Upper lobe of left lung (tissue), 6 donors: ENCODE results near the gene SULF2. TPM values are rescaled to one million over a fixed set of nuclear protein-coding genes. Genes with fewer than 3 reads are reported as not detected.
A peak's percentile ranks its signal among the peaks of the same experiment; 100 is the strongest.

Experiments
- ATAC-seq, 2 donors: fragments of 200-7000 bp; cut with Tn5 transposase; one replicate each; pipeline ENCODE4 v1.9.1; 2022; ENCODE audit warnings: mild to moderate bottlenecking in 2 of 2, moderate library complexity in 2 of 2; ENCODE audit not compliant: low FRiP score in 2 of 2
- DNase-seq, 2 donors: peaks; one replicate each; pipeline ENCODE4 v3.0.0-alpha.2; 2019 to 2020
- H3K27ac ChIP-seq, 4 donors: fragments of 200-600 bp; sonication (generic); one replicate each; pipeline ENCODE4 v1.5.1; 2016 to 2019
- H3K27me3 ChIP-seq, 4 donors: fragments of 200-600 bp; sonication (generic); one replicate each; pipeline ENCODE4 v1.5.1; 2017 to 2019
- H3K36me3 ChIP-seq, 4 donors: fragments of 200-600 bp; sonication (generic); one replicate each; pipeline ENCODE4 v1.5.1; 2016 to 2019
- H3K4me1 ChIP-seq, 4 donors: fragments of 200-600 bp; sonication (generic); one replicate each; pipeline ENCODE4 v1.5.1; 2018 to 2019
- H3K4me3 ChIP-seq, 4 donors: fragments of 200-600 bp; sonication (generic); one replicate each; pipeline ENCODE4 v1.5.1; 2017 to 2019; ENCODE audit warnings: mild to moderate bottlenecking in 2 of 4, moderate library complexity in 1 of 4
- H3K9me3 ChIP-seq, 4 donors: fragments of 200-600 bp; sonication (generic); one replicate each; pipeline ENCODE4 v1.5.1; 2018 to 2019
- CTCF ChIP-seq, 6 experiments: fragments of 450-650 bp in 4 of 6; fragments of 200-600 bp in 2 of 6; sonication (generic) in 2 of 6; IDR thresholded peaks; one replicate each; pipeline ENCODE4 v1.5.1; 2016 to 2019; ENCODE audit warnings: antibody characterized with exemption in 6 of 6
- EP300 ChIP-seq, 4 donors: sonication (generic); formaldehyde crosslinking; IDR thresholded peaks; one replicate each; pipeline ENCODE4 v1.5.1; 2017; ENCODE audit warnings: antibody characterized with exemption in 4 of 4, control low read depth in 2 of 4
- POLR2A ChIP-seq, 4 donors: fragments of 450-650 bp; IDR thresholded peaks; one replicate each; pipeline ENCODE4 v1.5.1; 2016 to 2017; ENCODE audit warnings: antibody characterized with exemption in 4 of 4, mild to moderate bottlenecking in 2 of 4
- POLR2AphosphoS5 ChIP-seq, 2 donors: sonication (generic); formaldehyde crosslinking; IDR thresholded peaks; one replicate each; pipeline ENCODE4 v1.5.1; 2017; ENCODE audit warnings: antibody characterized with exemption in 2 of 2
- WGBS, 2 donors: methylation state at CpG; one replicate each; pipeline ENCODE4 v1.1.5; 2017 to 2018; 5-methylcytosine and 5-hydroxymethylcytosine counted together
- total RNA-seq, 6 donors: library from RNA; depleted of rRNA in 4 of 6; stranded (reverse); fragments of >200 nt in 4 of 6; gene quantifications; one replicate each; pipeline versions ENCODE4 v1.1.0 to v1.2.1, GENCODE V29; 2016 to 2021
- donor health status: DM: no; HTN: no; CAD: no; lungs with moderate emphysema.
- donor health status: DM: no; HTN: yes; CAD: no; lungs with severe emphysema.

The SULF2 gene
- total RNA-seq, 6 donors from 2014 or later, result 15.0 to 63.8 (median 21.7) TPM

GRCh38 chr20:47740862-47741184, 44.5 kb downstream of the SULF2 start:
- Histone ChIP-seq H3K9me3 (no peaks in the 10 kb centered on the region), H3K27ac (peak overlapping the region in 1 of 4 donors; percentile 33), H3K4me3 (no peak overlapping the region), H3K4me1 (no peaks in the 10 kb centered on the region), H3K36me3 (no peaks in the 10 kb centered on the region), H3K27me3 (no peaks in the 10 kb centered on the region)
- WGBS, 2 donors, result 50 to 52% methylated on average over 11 of the region's 11 CpGs
- TF ChIP-seq POLR2AphosphoS5 (IDR thresholded peaks at IDR 0.05) (peak in 1 of 2 donors; percentile 38), POLR2A (IDR thresholded peaks at IDR 0.05) (peak in 1 of 4 donors; percentile 25), CTCF (IDR thresholded peaks at IDR 0.05) (no peak)
- ATAC-seq (peak in 1 of 2 donors; percentile 82), DNase-seq (peak in 1 of 2 donors; percentile 81)

GRCh38 chr20:47740121-47740861, 45.0 kb downstream of the SULF2 start:
- Histone ChIP-seq H3K4me1 (peaks cover 0 to 3% (median 0%) of the 10 kb centered on the region in 4 donors), H3K4me3 (no peak overlapping the region), H3K36me3 (no peaks in the 10 kb centered on the region), H3K27ac (peak overlapping the region in 1 of 4 donors; percentile 25), H3K27me3 (no peaks in the 10 kb centered on the region), H3K9me3 (no peaks in the 10 kb centered on the region)
- TF ChIP-seq POLR2A (IDR thresholded peaks at IDR 0.05), result no peak
- no peak for TF ChIP-seq EP300 (IDR thresholded peaks at IDR 0.05)
- no peak for TF ChIP-seq CTCF (IDR thresholded peaks at IDR 0.05)
- no peak for TF ChIP-seq POLR2AphosphoS5 (IDR thresholded peaks at IDR 0.05)
- WGBS, 2 donors, result 70 to 73% methylated on average over 10 of the region's 10 CpGs
- no peak for ATAC-seq
- no peak for DNase-seq

- no peak for ATAC-seq
- 91 to 94% methylated on average over 9 of the region's 9 CpGs for WGBS, 2 donors
- H3K36me3 ChIP-seq, result no peaks in the 10 kb centered on the region
- peaks cover 0 to 4% (median 0%) of the 10 kb centered on the region in 4 donors for H3K4me1 ChIP-seq
- DNase-seq, result no peak
- TF ChIP-seq CTCF (IDR thresholded peaks at IDR 0.05), result no peak
- no peak for TF ChIP-seq POLR2AphosphoS5 (IDR thresholded peaks at IDR 0.05)
- TF ChIP-seq EP300 (IDR thresholded peaks at IDR 0.05), result no peak
- TF ChIP-seq POLR2A (IDR thresholded peaks at IDR 0.05), result no peak
- H3K27ac ChIP-seq, result no peak overlapping the region
- no peaks in the 10 kb centered on the region for H3K9me3 ChIP-seq
- no peaks in the 10 kb centered on the region for H3K27me3 ChIP-seq
- H3K4me3 ChIP-seq, result no peak overlapping the region
Measured at GRCh38 chr20:47737923-47738322, 47.4 kb downstream of the SULF2 start.

GRCh38 chr20:47736570-47737152, 48.6 kb downstream of the SULF2 start:
- no peak overlapping the region for H3K4me3 ChIP-seq
- DNase-seq (peak in 1 of 2 donors; percentile 70), ATAC-seq (no peak)
- H3K27ac ChIP-seq, result peak overlapping the region in 1 of 4 donors; percentile 69
- no peak for TF ChIP-seq POLR2AphosphoS5 (IDR thresholded peaks at IDR 0.05)
- no peak for TF ChIP-seq CTCF (IDR thresholded peaks at IDR 0.05)
- TF ChIP-seq POLR2A (IDR thresholded peaks at IDR 0.05), result no peak
- no peak for TF ChIP-seq EP300 (IDR thresholded peaks at IDR 0.05)
- no peaks in the 10 kb centered on the region for H3K36me3 ChIP-seq
- WGBS, 2 donors, result 90 to 91% methylated on average over 22 to 26 of the region's 26 CpGs
- H3K27me3 ChIP-seq, result no peaks in the 10 kb centered on the region
- no peaks in the 10 kb centered on the region for H3K9me3 ChIP-seq
- H3K4me1 ChIP-seq, result peaks cover 0 to 4% (median 0%) of the 10 kb centered on the region in 4 donors
